Upper lobe of right lung (tissue), 1 donor: Measurements from ENCODE around the gene GEMIN7. TPM values are rescaled to one million over a fixed set of nuclear protein-coding genes. Genes with fewer than 3 reads are reported as not detected.

Source experiments
- ATAC-seq: fragments of 200-7000 bp; cut with Tn5 transposase; one replicate; pipeline ENCODE4 v1.9.1; 2020; ENCODE audit warnings: mild to moderate bottlenecking, moderate library complexity
- DNase-seq: peaks from one replicate; pipeline ENCODE4 v3.0.0-alpha.2; 2020
- H3K27ac ChIP-seq: fragments of 200-600 bp; one replicate; pipeline ENCODE4 v1.8.0; 2022
- H3K27me3 ChIP-seq: fragments of 200-600 bp; one replicate; pipeline ENCODE4 v1.8.0; 2022; ENCODE audit warnings: mild to moderate bottlenecking
- H3K36me3 ChIP-seq: fragments of 200-600 bp; one replicate; pipeline ENCODE4 v1.8.0; 2022
- H3K4me1 ChIP-seq: fragments of 200-600 bp; one replicate; pipeline ENCODE4 v1.8.0; 2022
- H3K4me3 ChIP-seq: fragments of 200-600 bp; one replicate; pipeline ENCODE4 v1.8.0; 2022; ENCODE audit warnings: mild to moderate bottlenecking
- H3K9me3 ChIP-seq: fragments of 200-600 bp; one replicate; pipeline ENCODE4 v1.8.0; 2022
- intact Hi-C: fragments of 100-400 bp; cut with DNase I; formaldehyde crosslinking; loops from one replicate; pipeline ENCODE4 v1.11.0; 2022
- total RNA-seq: library from RNA; stranded (reverse); fragmentation: NEBNext Ultra II Directional; extraction: Animal tissue kit (Norgen Biotek cat#: 25700); gene quantifications from one replicate; pipeline ENCODE4 v1.2.1, GENCODE V29; 2021
- TF ChIP-seq, protein P1 (sequence below): fragments of 200-600 bp; IDR thresholded peaks from one replicate; pipeline ENCODE4 v1.8.0; 2022; ENCODE audit warnings: antibody characterized with exemption
- donor health status: DM: no; HTN: yes; CAD: no; lungs with severe emphysema.

Gene GEMIN7
- total RNA-seq, 1 donor from 2014 or later: 14.9 TPM

DNA sequence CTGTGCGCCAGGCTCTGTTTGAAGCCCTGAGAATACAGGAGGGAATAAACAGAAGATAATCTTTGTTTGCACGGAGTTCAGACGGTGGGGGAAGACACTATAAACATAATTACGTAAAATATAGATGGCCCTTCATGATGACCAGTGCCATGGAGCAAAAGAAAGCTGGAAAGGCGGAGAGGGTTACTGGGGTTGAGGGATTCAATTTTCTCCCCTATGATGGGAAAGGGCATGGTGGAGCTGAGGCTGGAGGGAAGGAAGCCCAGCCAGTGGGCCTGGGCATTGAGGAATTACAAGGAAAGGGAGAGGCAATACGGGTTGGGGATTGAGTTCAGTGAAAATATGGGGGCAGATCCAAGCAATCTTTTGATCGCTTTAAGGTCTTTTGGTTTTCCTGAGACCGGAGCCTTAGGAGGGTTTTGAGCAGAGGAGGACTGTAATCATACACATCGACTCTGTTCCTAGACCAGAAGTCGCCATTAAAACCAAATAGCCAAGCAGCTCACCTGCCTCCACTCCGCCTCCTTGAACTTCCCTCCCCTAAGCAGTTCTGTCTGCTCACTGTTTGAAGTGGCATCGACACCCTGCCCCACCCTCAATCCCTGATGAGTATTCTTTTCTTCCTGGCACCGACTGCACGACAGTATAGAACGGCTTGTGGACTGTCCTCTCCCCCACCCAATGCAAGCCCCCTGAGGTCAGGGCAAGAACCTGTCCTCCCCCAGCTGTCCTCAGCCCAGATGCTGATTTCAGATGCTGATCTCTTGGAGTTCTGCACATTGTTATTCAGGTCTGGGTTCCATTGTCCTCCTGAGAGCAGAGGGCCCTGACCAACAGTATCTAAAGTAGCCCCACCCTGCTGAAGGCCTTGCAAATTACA is 2.0 kb upstream of the GEMIN7 start:
- Histone ChIP-seq H3K4me3 (peak overlapping the region; percentile 61), H3K36me3 (peaks cover 10% of the 10 kb centered on the region), H3K27ac (peak overlapping the region; percentile 78), H3K9me3 (no peaks in the 10 kb centered on the region), H3K27me3 (no peaks in the 10 kb centered on the region), H3K4me1 (peaks cover 39% of the 10 kb centered on the region)
- DNase-seq: no peak
- TF ChIP-seq, protein P1, sequence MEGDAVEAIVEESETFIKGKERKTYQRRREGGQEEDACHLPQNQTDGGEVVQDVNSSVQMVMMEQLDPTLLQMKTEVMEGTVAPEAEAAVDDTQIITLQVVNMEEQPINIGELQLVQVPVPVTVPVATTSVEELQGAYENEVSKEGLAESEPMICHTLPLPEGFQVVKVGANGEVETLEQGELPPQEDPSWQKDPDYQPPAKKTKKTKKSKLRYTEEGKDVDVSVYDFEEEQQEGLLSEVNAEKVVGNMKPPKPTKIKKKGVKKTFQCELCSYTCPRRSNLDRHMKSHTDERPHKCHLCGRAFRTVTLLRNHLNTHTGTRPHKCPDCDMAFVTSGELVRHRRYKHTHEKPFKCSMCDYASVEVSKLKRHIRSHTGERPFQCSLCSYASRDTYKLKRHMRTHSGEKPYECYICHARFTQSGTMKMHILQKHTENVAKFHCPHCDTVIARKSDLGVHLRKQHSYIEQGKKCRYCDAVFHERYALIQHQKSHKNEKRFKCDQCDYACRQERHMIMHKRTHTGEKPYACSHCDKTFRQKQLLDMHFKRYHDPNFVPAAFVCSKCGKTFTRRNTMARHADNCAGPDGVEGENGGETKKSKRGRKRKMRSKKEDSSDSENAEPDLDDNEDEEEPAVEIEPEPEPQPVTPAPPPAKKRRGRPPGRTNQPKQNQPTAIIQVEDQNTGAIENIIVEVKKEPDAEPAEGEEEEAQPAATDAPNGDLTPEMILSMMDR: no peak
- intact Hi-C loops: no loop called here
- no peak for ATAC-seq

- H3K27ac ChIP-seq: peak overlapping the region; percentile 86
- TF ChIP-seq, protein P1: no peak
- intact Hi-C loops: no loop called here
These were observed 534 bp upstream of the GEMIN7 start for GRCh38 chr19:45078390-45079062.

DNA sequence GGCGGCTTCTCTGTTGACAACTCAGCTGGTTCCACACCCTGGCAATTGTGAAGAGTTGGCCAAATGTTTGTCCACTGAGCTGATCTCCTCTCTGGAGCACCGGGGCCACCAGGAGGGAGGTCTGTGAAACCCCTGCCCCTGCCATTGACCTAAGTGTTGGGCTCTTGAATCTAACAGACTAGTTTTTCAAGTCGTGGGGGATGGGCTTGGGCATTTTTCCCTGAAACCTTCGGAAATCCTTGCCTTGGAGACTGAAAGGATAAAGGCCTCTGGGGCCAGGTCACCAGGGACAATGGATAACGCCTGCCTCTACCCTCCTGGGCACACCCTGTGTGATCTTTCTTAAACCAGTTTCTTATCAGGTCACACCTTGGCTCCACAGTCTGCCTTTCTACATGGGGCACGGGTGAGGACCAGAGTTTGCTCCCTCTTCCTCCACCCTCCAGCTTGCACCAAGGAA is 881 bp downstream of the GEMIN7 start:
- Histone ChIP-seq H3K4me3 (peak overlapping the region; percentile 99), H3K27me3 (no peaks in the 10 kb centered on the region), H3K9me3 (no peaks in the 10 kb centered on the region), H3K4me1 (peaks cover 34% of the 10 kb centered on the region), H3K36me3 (peaks cover 16% of the 10 kb centered on the region), H3K27ac (peak overlapping the region; percentile 86)
- ATAC-seq (no peak), DNase-seq (no peak)
- TF ChIP-seq, protein P1: no peak
- intact Hi-C loops: no loop called here

More at GRCh38 chr19:45078390-45079062, 534 bp upstream of the GEMIN7 start:
- Histone ChIP-seq H3K36me3 (peaks cover 16% of the 10 kb centered on the region), H3K4me1 (peaks cover 39% of the 10 kb centered on the region), H3K27me3 (no peaks in the 10 kb centered on the region), H3K9me3 (no peaks in the 10 kb centered on the region), H3K4me3 (peak overlapping the region; percentile 99)
- no peak for DNase-seq
- ATAC-seq: no peak

GRCh38 chr19:45082170-45082569 is 3.1 kb downstream of the GEMIN7 start:
- no peak overlapping the region for H3K27ac ChIP-seq
- DNase-seq (no peak), ATAC-seq (no peak)
- TF ChIP-seq, protein P1: no peak
- H3K9me3 ChIP-seq: no peaks in the 10 kb centered on the region
- peaks cover 16% of the 10 kb centered on the region for H3K36me3 ChIP-seq
- H3K4me3 ChIP-seq: no peak overlapping the region
- no peaks in the 10 kb centered on the region for H3K27me3 ChIP-seq
- H3K4me1 ChIP-seq: peaks cover 22% of the 10 kb centered on the region
- intact Hi-C loops: no loop called here

- DNase-seq (no peak), ATAC-seq (no peak)
- H3K4me3 ChIP-seq: no peak overlapping the region
- TF ChIP-seq, protein P1: no peak
- H3K27me3 ChIP-seq: no peaks in the 10 kb centered on the region
- H3K4me1 ChIP-seq: peaks cover 3% of the 10 kb centered on the region
- intact Hi-C loops: no loop called here
- peaks cover 22% of the 10 kb centered on the region for H3K36me3 ChIP-seq
- no peaks in the 10 kb centered on the region for H3K9me3 ChIP-seq
- H3K27ac ChIP-seq: no peak overlapping the region
These were observed 7.4 kb downstream of the GEMIN7 start for GRCh38 chr19:45086480-45086879.
